Stimulated activated CD4-positive, alpha-beta T cell treated with anti-CD3 and anti-CD28 coated beads, Interleukin-2, amount 100 ng/mL, for 48 hours (primary cell): ENCODE data around the gene ARHGEF28.

Experiments
- DNase-seq, 2 donors: peaks; one replicate each; pipeline ENCODE4 v3.0.0-alpha.2; 2020

Gene ARHGEF28

GRCh38 chr5:73663161-73663859 lies 37.3 kb downstream of the ARHGEF28 start:
- DNase-seq: no peak

GRCh38 chr5:73663860-73664240 lies 37.9 kb downstream of the ARHGEF28 start:
- DNase-seq: no peak

GRCh38 chr5:73664796-73665195 lies 38.8 kb downstream of the ARHGEF28 start:
- no peak for DNase-seq

GRCh38 chr5:73666891-73667290 lies 40.9 kb downstream of the ARHGEF28 start:
- no peak for DNase-seq

- DNase-seq: no peak
These were observed 42.0 kb downstream of the ARHGEF28 start for GRCh38 chr5:73668017-73668416.

GRCh38 chr5:73668486-73669111 lies 42.6 kb downstream of the ARHGEF28 start:
- no peak for DNase-seq

GRCh38 chr5:73670731-73671130 lies 44.7 kb downstream of the ARHGEF28 start:
- DNase-seq: no peak

GRCh38 chr5:73672132-73672531 lies 46.1 kb downstream of the ARHGEF28 start:
- DNase-seq: no peak

- no peak for DNase-seq
These were observed 47.2 kb downstream of the ARHGEF28 start for GRCh38 chr5:73673161-73673591.

- no peak for DNase-seq
These were observed 48.6 kb downstream of the ARHGEF28 start for GRCh38 chr5:73674669-73675004.

- no peak for DNase-seq
These were observed 52.3 kb downstream of the ARHGEF28 start for GRCh38 chr5:73678322-73678740.

- no peak for DNase-seq
These were observed 52.8 kb downstream of the ARHGEF28 start for GRCh38 chr5:73678807-73679206.

- DNase-seq: no peak
These were observed 56.2 kb downstream of the ARHGEF28 start for GRCh38 chr5:73682176-73682575.

GRCh38 chr5:73684691-73685090 lies 58.7 kb downstream of the ARHGEF28 start:
- no peak for DNase-seq

GRCh38 chr5:73686912-73687311 lies 60.9 kb downstream of the ARHGEF28 start:
- DNase-seq: no peak

GRCh38 chr5:73687357-73687756 lies 61.4 kb downstream of the ARHGEF28 start:
- no peak for DNase-seq

- no peak for DNase-seq
These were observed 64.0 kb downstream of the ARHGEF28 start for GRCh38 chr5:73690015-73690414.

- no peak for DNase-seq
These were observed 65.5 kb downstream of the ARHGEF28 start for GRCh38 chr5:73691302-73692080.

- no peak for DNase-seq
These were observed 66.2 kb downstream of the ARHGEF28 start for GRCh38 chr5:73692166-73692640.

GRCh38 chr5:73692981-73693380 lies 67.0 kb downstream of the ARHGEF28 start:
- no peak for DNase-seq

- no peak for DNase-seq
These were observed 67.6 kb downstream of the ARHGEF28 start for GRCh38 chr5:73693573-73694061.

- peak in 1 of 2 donors; percentile 0 for DNase-seq
These were observed 68.1 kb downstream of the ARHGEF28 start for GRCh38 chr5:73694089-73694488.

- DNase-seq: no peak
These were observed 72.0 kb downstream of the ARHGEF28 start for GRCh38 chr5:73698011-73698410.

- DNase-seq: no peak
These were observed 75.6 kb downstream of the ARHGEF28 start for GRCh38 chr5:73701566-73701965.
